Measurements from ENCODE around the gene FGFBP1. TPM values are rescaled to one million over a fixed set of nuclear protein-coding genes. Genes with fewer than 3 reads are reported as not detected.

FGFBP1 gene
- polyA plus RNA-seq, 1 experiment, result not detected

- ChIA-PET CTCF (interaction anchor here (1.0 to 1.8 kb wide), 2 partner anchors 11 to 28 kb away, joined by 3 to 6 read pairs; no protein-coding TSS in a partner anchor), POLR2A (no interaction called here)
- no peak for DNase-seq (ENCODE audit: low read depth, low spot score)
Measured at GRCh38 chr4:15910155-15910940, 28.2 kb downstream of the FGFBP1 start.

GRCh38 chr4:15907430-15907829 lies 31.1 kb downstream of the FGFBP1 start:
- CTCF ChIA-PET, result interaction anchor here (0.7 to 3.1 kb wide), 3 partner anchors 25 to 428 kb away, joined by 3 to 10 read pairs (median 3); no protein-coding TSS in a partner anchor

More at GRCh38 chr4:15910155-15910940, 28.2 kb downstream of the FGFBP1 start:
- peaks cover 6% of the 10 kb centered on the region; the same call in 1 of the 2 replicates for H3K9me3 ChIP-seq (ENCODE audit: control insufficient read depth, insufficient read depth, low read length)
- H3K27ac ChIP-seq (ENCODE audit: low read depth, low read length), result no peak overlapping the region
- TF ChIP-seq, protein P1, sequence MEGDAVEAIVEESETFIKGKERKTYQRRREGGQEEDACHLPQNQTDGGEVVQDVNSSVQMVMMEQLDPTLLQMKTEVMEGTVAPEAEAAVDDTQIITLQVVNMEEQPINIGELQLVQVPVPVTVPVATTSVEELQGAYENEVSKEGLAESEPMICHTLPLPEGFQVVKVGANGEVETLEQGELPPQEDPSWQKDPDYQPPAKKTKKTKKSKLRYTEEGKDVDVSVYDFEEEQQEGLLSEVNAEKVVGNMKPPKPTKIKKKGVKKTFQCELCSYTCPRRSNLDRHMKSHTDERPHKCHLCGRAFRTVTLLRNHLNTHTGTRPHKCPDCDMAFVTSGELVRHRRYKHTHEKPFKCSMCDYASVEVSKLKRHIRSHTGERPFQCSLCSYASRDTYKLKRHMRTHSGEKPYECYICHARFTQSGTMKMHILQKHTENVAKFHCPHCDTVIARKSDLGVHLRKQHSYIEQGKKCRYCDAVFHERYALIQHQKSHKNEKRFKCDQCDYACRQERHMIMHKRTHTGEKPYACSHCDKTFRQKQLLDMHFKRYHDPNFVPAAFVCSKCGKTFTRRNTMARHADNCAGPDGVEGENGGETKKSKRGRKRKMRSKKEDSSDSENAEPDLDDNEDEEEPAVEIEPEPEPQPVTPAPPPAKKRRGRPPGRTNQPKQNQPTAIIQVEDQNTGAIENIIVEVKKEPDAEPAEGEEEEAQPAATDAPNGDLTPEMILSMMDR (IDR thresholded peaks at IDR 0.05; ENCODE audit: low read depth, low read length), result no peak
- H3K4me3 ChIP-seq (ENCODE audit: low read depth, low read length), result no peak overlapping the region
- H3K27me3 ChIP-seq (ENCODE audit: control insufficient read depth, insufficient read depth, low read length), result no peaks in the 10 kb centered on the region

GRCh38 chr4:15906020-15906443 lies 32.5 kb downstream of the FGFBP1 start:
- H3K4me3 ChIP-seq (ENCODE audit: low read depth, low read length), result no peak overlapping the region
- no peak overlapping the region for H3K27ac ChIP-seq (ENCODE audit: low read depth, low read length)
- H3K9me3 ChIP-seq (ENCODE audit: control insufficient read depth, insufficient read depth, low read length), result peaks cover 6% of the 10 kb centered on the region; the same call in 1 of the 2 replicates
- POLR2A ChIA-PET, result interaction anchor here (0.6 kb wide), 1 partner anchor 749 kb away, joined by 6 read pairs; no protein-coding TSS in a partner anchor
- DNase-seq (ENCODE audit: low read depth, low spot score), result no peak
- H3K27me3 ChIP-seq (ENCODE audit: control insufficient read depth, insufficient read depth, low read length), result peaks cover under 1% of the 10 kb centered on the region
- TF ChIP-seq, protein P1 (IDR thresholded peaks at IDR 0.05; ENCODE audit: low read depth, low read length), result no peak
- CTCF ChIA-PET, result interaction anchor here (0.9 to 3.1 kb wide), 2 partner anchors 23 to 100 kb away, joined by 3 to 10 read pairs; no protein-coding TSS in a partner anchor

More at GRCh38 chr4:15907430-15907829, 31.1 kb downstream of the FGFBP1 start:
- Histone ChIP-seq H3K9me3 (ENCODE audit: control insufficient read depth, insufficient read depth, low read length) (peaks cover 6% of the 10 kb centered on the region; the same call in 1 of the 2 replicates), H3K27ac (ENCODE audit: low read depth, low read length) (no peak overlapping the region), H3K27me3 (ENCODE audit: control insufficient read depth, insufficient read depth, low read length) (no peaks in the 10 kb centered on the region), H3K4me3 (ENCODE audit: low read depth, low read length) (no peak overlapping the region)
- DNase-seq (ENCODE audit: low read depth, low spot score), result no peak
- TF ChIP-seq, protein P1 (IDR thresholded peaks at IDR 0.05; ENCODE audit: low read depth, low read length), result no peak
- POLR2A ChIA-PET, result no interaction called here

- ChIA-PET CTCF (interaction anchor here (1.1 to 2.0 kb wide), 2 partner anchors 20 kb away, joined by 5 to 9 read pairs; no protein-coding TSS in a partner anchor), POLR2A (no interaction called here)
Measured at GRCh38 chr4:15902746-15903145, 35.8 kb downstream of the FGFBP1 start.

More at GRCh38 chr4:15902746-15903145, 35.8 kb downstream of the FGFBP1 start:
- no peak for DNase-seq (ENCODE audit: low read depth, low spot score)
- Histone ChIP-seq H3K9me3 (ENCODE audit: control insufficient read depth, insufficient read depth, low read length) (no peaks in the 10 kb centered on the region), H3K4me3 (ENCODE audit: low read depth, low read length) (no peak overlapping the region), H3K27ac (ENCODE audit: low read depth, low read length) (no peak overlapping the region), H3K27me3 (ENCODE audit: control insufficient read depth, insufficient read depth, low read length) (peaks cover 12% of the 10 kb centered on the region)
- TF ChIP-seq, protein P1 (IDR thresholded peaks at IDR 0.05; ENCODE audit: low read depth, low read length), result no peak

Measured in AG04450 (cell line).